ENCODE results near the gene GNB1. TPM values are rescaled to one million over a fixed set of nuclear protein-coding genes. Genes with fewer than 3 reads are reported as not detected.

Gene GNB1
- total RNA-seq, 1 experiment from 2014 or later, result 339 TPM

- TF ChIP-seq, protein P1, sequence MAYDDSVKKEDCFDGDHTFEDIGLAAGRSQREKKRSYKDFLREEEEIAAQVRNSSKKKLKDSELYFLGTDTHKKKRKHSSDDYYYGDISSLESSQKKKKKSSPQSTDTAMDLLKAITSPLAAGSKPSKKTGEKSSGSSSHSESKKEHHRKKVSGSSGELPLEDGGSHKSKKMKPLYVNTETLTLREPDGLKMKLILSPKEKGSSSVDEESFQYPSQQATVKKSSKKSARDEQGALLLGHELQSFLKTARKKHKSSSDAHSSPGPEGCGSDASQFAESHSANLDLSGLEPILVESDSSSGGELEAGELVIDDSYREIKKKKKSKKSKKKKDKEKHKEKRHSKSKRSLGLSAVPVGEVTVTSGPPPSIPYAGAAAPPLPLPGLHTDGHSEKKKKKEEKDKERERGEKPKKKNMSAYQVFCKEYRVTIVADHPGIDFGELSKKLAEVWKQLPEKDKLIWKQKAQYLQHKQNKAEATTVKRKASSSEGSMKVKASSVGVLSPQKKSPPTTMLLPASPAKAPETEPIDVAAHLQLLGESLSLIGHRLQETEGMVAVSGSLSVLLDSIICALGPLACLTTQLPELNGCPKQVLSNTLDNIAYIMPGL (CRISPR knock-in tag; IDR thresholded peaks at IDR 0.05), result no peak
- TF ChIP-seq TCF7 (CRISPR knock-in tag; IDR thresholded peaks at IDR 0.05; ENCODE audit: low read depth) (no peak), ETV6 (CRISPR knock-in tag; IDR thresholded peaks at IDR 0.05) (no peak)
Measured at GRCh38 chr1:1852619-1853414, 38.1 kb downstream of the GNB1 start (continued).

DNA sequence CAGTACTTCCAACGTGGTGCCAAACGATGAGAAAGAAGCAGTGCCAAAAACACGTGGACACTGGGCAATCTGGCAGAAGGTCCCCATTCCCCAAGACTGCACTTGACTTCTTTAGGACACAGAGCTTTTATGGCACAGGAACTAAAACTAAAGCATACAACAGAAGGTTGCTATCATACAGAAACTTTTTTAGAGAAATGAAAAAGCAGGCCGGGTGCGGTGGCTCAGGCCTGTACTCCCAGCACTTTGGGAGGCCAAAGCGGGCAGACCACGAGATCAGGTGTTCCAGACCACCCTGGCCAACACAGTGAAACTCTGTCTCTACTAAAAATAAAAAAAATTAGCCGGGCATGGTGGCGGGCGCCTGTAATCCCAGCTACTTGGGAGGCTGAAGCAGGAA is 43.0 kb downstream of the GNB1 start:
- Mint-ChIP-seq H3K27ac (peak overlapping the region; percentile 80; the same call in 1 of the 2 replicates), H3K36me3 (peaks cover 6% of the 10 kb centered on the region), H3K4me3 (no peak overlapping the region), H3K9me3 (no peaks in the 10 kb centered on the region), H3K4me1 (peaks cover 37% of the 10 kb centered on the region), H3K27me3 (ENCODE audit: low read depth) (no peaks in the 10 kb centered on the region)
- POLR2A ChIA-PET, result no interaction called here
- ATAC-seq (no peak), DNase-seq (ENCODE audit: low spot score) (no peak)
- TF ChIP-seq KAT7 (CRISPR knock-in tag; IDR thresholded peaks at IDR 0.05; ENCODE audit: borderline replicate concordance) (no peak), CBFB (CRISPR knock-in tag; IDR thresholded peaks at IDR 0.05; ENCODE audit: low read depth) (no peak), SOX15 (CRISPR knock-in tag; IDR thresholded peaks at IDR 0.05) (no peak), GABPB1 (CRISPR knock-in tag; IDR thresholded peaks at IDR 0.05) (no peak)
- TF ChIP-seq, protein P2, sequence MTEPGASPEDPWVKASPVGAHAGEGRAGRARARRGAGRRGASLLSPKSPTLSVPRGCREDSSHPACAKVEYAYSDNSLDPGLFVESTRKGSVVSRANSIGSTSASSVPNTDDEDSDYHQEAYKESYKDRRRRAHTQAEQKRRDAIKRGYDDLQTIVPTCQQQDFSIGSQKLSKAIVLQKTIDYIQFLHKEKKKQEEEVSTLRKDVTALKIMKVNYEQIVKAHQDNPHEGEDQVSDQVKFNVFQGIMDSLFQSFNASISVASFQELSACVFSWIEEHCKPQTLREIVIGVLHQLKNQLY (CRISPR knock-in tag; IDR thresholded peaks at IDR 0.05), result no peak
- TF ChIP-seq, protein P3, sequence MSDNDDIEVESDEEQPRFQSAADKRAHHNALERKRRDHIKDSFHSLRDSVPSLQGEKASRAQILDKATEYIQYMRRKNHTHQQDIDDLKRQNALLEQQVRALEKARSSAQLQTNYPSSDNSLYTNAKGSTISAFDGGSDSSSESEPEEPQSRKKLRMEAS (CRISPR knock-in tag; IDR thresholded peaks at IDR 0.05), result no peak
- TF ChIP-seq, protein P4, sequence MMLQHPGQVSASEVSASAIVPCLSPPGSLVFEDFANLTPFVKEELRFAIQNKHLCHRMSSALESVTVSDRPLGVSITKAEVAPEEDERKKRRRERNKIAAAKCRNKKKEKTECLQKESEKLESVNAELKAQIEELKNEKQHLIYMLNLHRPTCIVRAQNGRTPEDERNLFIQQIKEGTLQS (CRISPR knock-in tag; conservative IDR thresholded peaks at IDR 0.05), result no peak
- CTCF ChIA-PET, result interaction anchor here (0.7 to 1.5 kb wide), 3 partner anchors 20 to 202 kb away, joined by 3 to 5 read pairs (median 3); partner anchors contain the start of gene PRKCZ

- no peaks in the 10 kb centered on the region for H3K9me3 Mint-ChIP-seq
- H3K4me1 Mint-ChIP-seq, result peaks cover 36% of the 10 kb centered on the region
- H3K36me3 Mint-ChIP-seq, result peaks cover 3% of the 10 kb centered on the region; the same call in 1 of the 2 replicates
- DNase-seq (ENCODE audit: low spot score) (no peak), ATAC-seq (no peak)
- H3K4me3 Mint-ChIP-seq, result no peak overlapping the region
- H3K27me3 Mint-ChIP-seq (ENCODE audit: low read depth), result no peaks in the 10 kb centered on the region
- ChIA-PET POLR2A (no interaction called here), CTCF (interaction anchor here (0.7 to 1.5 kb wide), 2 partner anchors 19 to 58 kb away, joined by 3 to 5 read pairs; no protein-coding TSS in a partner anchor)
- peak overlapping the region; percentile 89 for H3K27ac Mint-ChIP-seq
- TF ChIP-seq NFE2L1 (CRISPR knock-in tag; IDR thresholded peaks at IDR 0.05), result no peak
- TF ChIP-seq SMAD3 (CRISPR knock-in tag; IDR thresholded peaks at IDR 0.05; ENCODE audit: borderline replicate concordance), result no peak
- TF ChIP-seq IRF1 (CRISPR knock-in tag; IDR thresholded peaks at IDR 0.05), result no peak
- TF ChIP-seq, protein P2 (CRISPR knock-in tag; IDR thresholded peaks at IDR 0.05), result no peak
- TF ChIP-seq, protein P5, sequence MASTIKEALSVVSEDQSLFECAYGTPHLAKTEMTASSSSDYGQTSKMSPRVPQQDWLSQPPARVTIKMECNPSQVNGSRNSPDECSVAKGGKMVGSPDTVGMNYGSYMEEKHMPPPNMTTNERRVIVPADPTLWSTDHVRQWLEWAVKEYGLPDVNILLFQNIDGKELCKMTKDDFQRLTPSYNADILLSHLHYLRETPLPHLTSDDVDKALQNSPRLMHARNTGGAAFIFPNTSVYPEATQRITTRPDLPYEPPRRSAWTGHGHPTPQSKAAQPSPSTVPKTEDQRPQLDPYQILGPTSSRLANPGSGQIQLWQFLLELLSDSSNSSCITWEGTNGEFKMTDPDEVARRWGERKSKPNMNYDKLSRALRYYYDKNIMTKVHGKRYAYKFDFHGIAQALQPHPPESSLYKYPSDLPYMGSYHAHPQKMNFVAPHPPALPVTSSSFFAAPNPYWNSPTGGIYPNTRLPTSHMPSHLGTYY (CRISPR knock-in tag; IDR thresholded peaks at IDR 0.05), result no peak
- no peak for TF ChIP-seq ATF1 (CRISPR knock-in tag; IDR thresholded peaks at IDR 0.05)
- TF ChIP-seq GRHL2 (CRISPR knock-in tag; IDR thresholded peaks at IDR 0.05; ENCODE audit: insufficient replicate concordance, severe bottlenecking), result no peak
- TF ChIP-seq HMGA2 (CRISPR knock-in tag; IDR thresholded peaks at IDR 0.05), result no peak
- no peak for TF ChIP-seq MXD4 (CRISPR knock-in tag; IDR thresholded peaks at IDR 0.05; ENCODE audit: borderline replicate concordance)
- no peak for TF ChIP-seq FOXP4 (CRISPR knock-in tag; IDR thresholded peaks at IDR 0.05)
- TF ChIP-seq NFATC4 (CRISPR knock-in tag; IDR thresholded peaks at IDR 0.05), result no peak
- no peak for TF ChIP-seq CBFB (CRISPR knock-in tag; IDR thresholded peaks at IDR 0.05; ENCODE audit: low read depth)
Measured at GRCh38 chr1:1847061-1847850, 43.6 kb downstream of the GNB1 start.

All from WTC11 (cell line).